ENCODE measurements around the gene ACAT2.
"Not testable (repeated sequence)": the region's sequence is repeated elsewhere in the genome, so short reads cannot be mapped to it uniquely, and the experiment has no call there.

The ACAT2 gene

GRCh38 chr6:159745081-159745480 lies 16.8 kb upstream of the ACAT2 start:
- CTCF ChIA-PET = no interaction called here
- no peak for DNase-seq (ENCODE audit: extremely low spot score)
- no peak for TF ChIP-seq CTCF (IDR thresholded peaks at IDR 0.05; ENCODE audit: control extremely low read depth, extremely low read depth, low read depth, missing control alignments)
- POLR2A ChIA-PET = interaction anchor here (1.2 kb wide), 1 partner anchor 13 kb away, joined by 3 read pairs; no protein-coding TSS in a partner anchor

GRCh38 chr6:159746759-159747158 lies 15.1 kb upstream of the ACAT2 start:
- CTCF ChIA-PET = interaction anchor here (1.0 kb wide), 1 partner anchor 10 kb away, joined by 3 read pairs; no protein-coding TSS in a partner anchor
- POLR2A ChIA-PET = no interaction called here
- no peak for DNase-seq (ENCODE audit: extremely low spot score)
- TF ChIP-seq CTCF (IDR thresholded peaks at IDR 0.05; ENCODE audit: control extremely low read depth, extremely low read depth, low read depth, missing control alignments) = no peak

GRCh38 chr6:159748127-159748526 lies 13.7 kb upstream of the ACAT2 start:
- DNase-seq (ENCODE audit: extremely low spot score); POLR2A ChIA-PET: not testable (repeated sequence)
- CTCF ChIA-PET = interaction anchor here (0.9 kb wide), 1 partner anchor 22 kb away, joined by 3 read pairs; no protein-coding TSS in a partner anchor

- TF ChIP-seq CTCF (IDR thresholded peaks at IDR 0.05; ENCODE audit: control extremely low read depth, extremely low read depth, low read depth, missing control alignments) = no peak
- POLR2A ChIA-PET = no interaction called here
- CTCF ChIA-PET = interaction anchor here (1.8 to 2.6 kb wide), 2 partner anchors 11 to 14 kb away, joined by 9 read pairs; partner anchors contain the start of gene ACAT2
- DNase-seq (ENCODE audit: extremely low spot score) = no peak
Observed at GRCh38 chr6:159751448-159751847, 10.4 kb upstream of the ACAT2 start.

- ChIA-PET CTCF (interaction anchor here (2.6 kb wide), 1 partner anchor 9 kb away, joined by 9 read pairs; the partner anchor contains the start of gene ACAT2), POLR2A (no interaction called here)
- no peak for TF ChIP-seq CTCF (IDR thresholded peaks at IDR 0.05; ENCODE audit: control extremely low read depth, extremely low read depth, low read depth, missing control alignments)
- no peak for DNase-seq (ENCODE audit: extremely low spot score)
Observed at GRCh38 chr6:159753081-159753872, 8.6 kb upstream of the ACAT2 start.

GRCh38 chr6:159754401-159754800 lies 7.4 kb upstream of the ACAT2 start:
- CTCF ChIA-PET = no interaction called here

More at GRCh38 chr6:159754401-159754800, 7.4 kb upstream of the ACAT2 start:
- no peak for TF ChIP-seq CTCF (IDR thresholded peaks at IDR 0.05; ENCODE audit: control extremely low read depth, extremely low read depth, low read depth, missing control alignments)
- no peak for DNase-seq (ENCODE audit: extremely low spot score)
- POLR2A ChIA-PET = no interaction called here

Data from GM10248 (cell line).